Measurements from ENCODE around the gene ELFN1.

GRCh38 chr7:1787241-1787640, 117.2 kb downstream of the ELFN1 start:
- TF ChIP-seq MAX (CRISPR knock-in tag; IDR thresholded peaks at IDR 0.05) (no peak), SIN3B (IDR thresholded peaks at IDR 0.05; ENCODE audit: low read depth) (no peak), GTF3C2 (IDR thresholded peaks at IDR 0.05; ENCODE audit: borderline replicate concordance, extremely low read depth, insufficient read length) (no peak), NR2C1 (IDR thresholded peaks at IDR 0.05) (no peak), NR2C1 (tag; IDR thresholded peaks at IDR 0.05) (no peak), SP2 (IDR thresholded peaks at IDR 0.05; ENCODE audit: extremely low read depth, low read depth, low read length, poor library complexity, severe bottlenecking) (no peak), HBP1 (CRISPR knock-in tag; IDR thresholded peaks at IDR 0.05) (no peak), JUNB (CRISPR knock-in tag; conservative IDR thresholded peaks at IDR 0.05) (no peak), USF2 (CRISPR knock-in tag; IDR thresholded peaks at IDR 0.05) (no peak), NFXL1 (CRISPR knock-in tag; IDR thresholded peaks at IDR 0.05) (no peak), CBX1 (IDR thresholded peaks at IDR 0.05; ENCODE audit: low read depth) (no peak), POLR2A (conservative IDR thresholded peaks at IDR 0.05) (no peak)
